Prostate gland (tissue), 2 donors: Measurements from ENCODE around the gene GAL3ST3.

ENCODE experiments used
- POLR2A ChIP-seq: fragments of 450-650 bp; IDR thresholded peaks from one replicate; pipeline ENCODE4 v1.6.1; 2016; ENCODE audit warnings: antibody characterized with exemption, mild to moderate bottlenecking
- POLR2AphosphoS5 ChIP-seq: sonication (generic); formaldehyde crosslinking; IDR thresholded peaks from one replicate; pipeline ENCODE4 v1.6.1; 2017; ENCODE audit warnings: antibody characterized with exemption
- TF ChIP-seq, protein P1 (sequence below), 4 experiments: fragments of 200-600 bp in 2 of 4; fragments of 450-650 bp in 2 of 4; sonication (generic) in 2 of 4; IDR thresholded peaks; 1 replicate in 3 of 4; 2 replicates in 1 of 4; pipeline ENCODE4 v1.5.1; 2016 to 2019; ENCODE audit warnings: antibody characterized with exemption in 4 of 4, mild to moderate bottlenecking in 2 of 4, moderate library complexity in 2 of 4

DNA sequence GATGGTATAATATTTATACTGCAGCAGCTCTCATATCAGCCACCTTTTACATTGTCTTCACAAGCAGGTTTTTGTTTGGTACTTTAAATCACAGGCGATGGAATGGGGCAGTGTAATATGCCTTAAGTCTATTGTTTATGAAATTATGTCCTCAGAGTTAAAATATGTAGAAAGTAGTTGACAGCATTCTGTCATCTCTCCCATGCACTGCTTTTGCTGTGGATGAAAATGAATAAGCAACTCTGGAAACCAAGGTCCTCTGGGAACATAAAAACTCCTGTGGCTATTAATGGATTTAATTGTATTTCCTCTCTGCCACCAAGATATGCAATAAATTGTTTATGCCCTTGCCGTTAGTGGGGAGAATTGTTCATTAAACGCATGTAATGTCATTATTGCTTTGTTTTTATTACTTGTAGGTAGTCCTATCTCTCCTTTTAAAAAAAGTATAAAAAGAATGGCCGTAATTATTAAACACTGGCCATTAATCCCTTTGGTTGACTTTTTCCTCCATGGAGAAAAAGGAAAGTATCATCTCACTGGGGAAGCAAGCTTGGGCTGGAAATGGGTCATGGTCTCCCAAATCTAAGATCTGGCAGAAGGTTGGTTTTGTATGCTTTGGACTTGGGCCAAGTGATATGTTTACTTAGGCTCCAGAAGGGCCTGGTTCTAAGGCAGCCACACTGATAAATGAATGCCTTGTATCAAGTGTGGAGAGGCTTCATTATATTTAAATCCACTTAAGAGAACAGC lies 34.2 kb upstream of the GAL3ST3 start:
- TF ChIP-seq POLR2A = no peak
- TF ChIP-seq, protein P1, sequence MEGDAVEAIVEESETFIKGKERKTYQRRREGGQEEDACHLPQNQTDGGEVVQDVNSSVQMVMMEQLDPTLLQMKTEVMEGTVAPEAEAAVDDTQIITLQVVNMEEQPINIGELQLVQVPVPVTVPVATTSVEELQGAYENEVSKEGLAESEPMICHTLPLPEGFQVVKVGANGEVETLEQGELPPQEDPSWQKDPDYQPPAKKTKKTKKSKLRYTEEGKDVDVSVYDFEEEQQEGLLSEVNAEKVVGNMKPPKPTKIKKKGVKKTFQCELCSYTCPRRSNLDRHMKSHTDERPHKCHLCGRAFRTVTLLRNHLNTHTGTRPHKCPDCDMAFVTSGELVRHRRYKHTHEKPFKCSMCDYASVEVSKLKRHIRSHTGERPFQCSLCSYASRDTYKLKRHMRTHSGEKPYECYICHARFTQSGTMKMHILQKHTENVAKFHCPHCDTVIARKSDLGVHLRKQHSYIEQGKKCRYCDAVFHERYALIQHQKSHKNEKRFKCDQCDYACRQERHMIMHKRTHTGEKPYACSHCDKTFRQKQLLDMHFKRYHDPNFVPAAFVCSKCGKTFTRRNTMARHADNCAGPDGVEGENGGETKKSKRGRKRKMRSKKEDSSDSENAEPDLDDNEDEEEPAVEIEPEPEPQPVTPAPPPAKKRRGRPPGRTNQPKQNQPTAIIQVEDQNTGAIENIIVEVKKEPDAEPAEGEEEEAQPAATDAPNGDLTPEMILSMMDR (IDR thresholded peaks at IDR 0.05) = no peak
- no peak for TF ChIP-seq POLR2AphosphoS5
